HepG2 (cell line): ENCODE results near the gene COL8A1. TPM values are rescaled to one million over a fixed set of nuclear protein-coding genes. Genes with fewer than 3 reads are reported as not detected.

Source experiments
- CEBPB ChIP-seq: IDR thresholded peaks from 2 replicates; pipeline ENCODE4 v1.6.1; 2011; ENCODE audit warnings: low read depth, low read length, improper control_type of control experiment, borderline replicate concordance
- DRAP1 ChIP-seq: IDR thresholded peaks from 2 replicates; pipeline ENCODE4 v1.6.1; 2016; ENCODE audit warnings: missing genetic modification reagents, missing compliant biosample characterization
- ELK4 ChIP-seq: sonication (generic); formaldehyde crosslinking; IDR thresholded peaks from 2 replicates; pipeline ENCODE4 v1.9.0; 2021; ENCODE audit warnings: missing genetic modification reagents, borderline replicate concordance
- GATAD1 ChIP-seq: IDR thresholded peaks from 2 replicates; pipeline ENCODE4 v1.6.1; 2016; ENCODE audit warnings: missing genetic modification reagents, missing compliant biosample characterization
- KLF13 ChIP-seq: sonication (generic); formaldehyde crosslinking; IDR thresholded peaks from 2 replicates; pipeline ENCODE4 v1.4.0; 2020; ENCODE audit warnings: mild to moderate bottlenecking, missing genetic modification reagents
- KLF16 ChIP-seq, 2 experiments: sonication (generic) in 1 of 2; formaldehyde crosslinking in 1 of 2; IDR thresholded peaks; 2 replicates each; pipeline versions ENCODE4 v1.6.1 to v1.8.0; 2016 to 2023; ENCODE audit warnings: missing genetic modification reagents in 2 of 2, missing compliant biosample characterization in 1 of 2
- MAX ChIP-seq: IDR thresholded peaks from 2 replicates; pipeline ENCODE4 v1.6.1; 2012; ENCODE audit warnings: inconsistent platforms
- PLSCR1 ChIP-seq: sonication (generic); formaldehyde crosslinking; IDR thresholded peaks from 2 replicates; pipeline ENCODE4 v1.5.0; 2020; ENCODE audit warnings: missing genetic modification reagents, mild to moderate bottlenecking, borderline replicate concordance
- RAD21 ChIP-seq: fragments of 450-650 bp; formaldehyde crosslinking; IDR thresholded peaks from 2 replicates; pipeline ENCODE4 v1.5.0; 2020; ENCODE audit warnings: mild to moderate bottlenecking
- SMARCC2 ChIP-seq: fragments of 450-650 bp; IDR thresholded peaks from 2 replicates; pipeline ENCODE4 v1.6.1; 2017; ENCODE audit warnings: antibody characterized with exemption, mild to moderate bottlenecking
- SOX6 ChIP-seq, 2 experiments: fragments of 450-650 bp in 1 of 2; sonication (generic) in 1 of 2; formaldehyde crosslinking in 1 of 2; IDR thresholded peaks; 2 replicates each; pipeline versions ENCODE4 v1.4.0 to v1.6.1; 2017 to 2020; ENCODE audit warnings: antibody characterized with exemption in 1 of 2, mild to moderate bottlenecking in 1 of 2, missing genetic modification reagents in 1 of 2
- TAF1 ChIP-seq: sonication (generic); formaldehyde crosslinking; IDR thresholded peaks from 2 replicates; pipeline ENCODE4 v1.4.0; 2020; ENCODE audit warnings: missing genetic modification reagents
- TP53 ChIP-seq: sonication (generic); formaldehyde crosslinking; conservative IDR thresholded peaks from 2 replicates; pipeline ENCODE4 v1.4.0; 2020; ENCODE audit warnings: missing genetic modification reagents
- TRIM22 ChIP-seq: fragments of 450-650 bp; IDR thresholded peaks from 2 replicates; pipeline ENCODE4 v1.6.1; 2017
- ZMAT5 ChIP-seq: sonication (generic); formaldehyde crosslinking; IDR thresholded peaks from 2 replicates; pipeline ENCODE4 v1.5.0; 2020; ENCODE audit warnings: mild to moderate bottlenecking, low read depth, missing genetic modification reagents, borderline replicate concordance
- ZNF280D ChIP-seq: sonication (generic); formaldehyde crosslinking; IDR thresholded peaks from 2 replicates; pipeline ENCODE4 v1.5.1; 2020; ENCODE audit warnings: mild to moderate bottlenecking, missing genetic modification reagents
- ZNF33A ChIP-seq: sonication (generic); formaldehyde crosslinking; IDR thresholded peaks from 2 replicates; pipeline ENCODE4 v1.5.1; 2020; ENCODE audit warnings: missing genetic modification reagents, mild to moderate bottlenecking, moderate library complexity, borderline replicate concordance
- ZNF34 ChIP-seq: sonication (generic); formaldehyde crosslinking; IDR thresholded peaks from 2 replicates; pipeline ENCODE4 v1.4.0; 2020; ENCODE audit warnings: mild to moderate bottlenecking, missing genetic modification reagents, borderline replicate concordance
- ZNF607 ChIP-seq: sonication (generic); formaldehyde crosslinking; IDR thresholded peaks from 2 replicates; pipeline ENCODE4 v1.5.1; 2020; ENCODE audit warnings: missing genetic modification reagents, mild to moderate bottlenecking, borderline replicate concordance
- ZNF7 ChIP-seq: IDR thresholded peaks from 2 replicates; pipeline ENCODE4 v1.6.1; 2016; ENCODE audit warnings: missing biosample characterization, missing genetic modification reagents
- ZNF790 ChIP-seq: sonication (generic); formaldehyde crosslinking; IDR thresholded peaks from 2 replicates; pipeline ENCODE4 v1.8.0; 2022; ENCODE audit warnings: missing genetic modification reagents, mild to moderate bottlenecking, borderline replicate concordance
- polyA plus RNA-seq, 8 experiments: library from polyadenylated mRNA; depleted of rRNA in 3 of 8; stranded (reverse) in 7 of 8; unstranded in 1 of 8; fragments of >200 nt; fragmentation: Illumina TruSeq in 4 of 8; extraction: Trizol in 4 of 8; gene quantifications; 2 replicates each; pipeline versions ENCODE4 v1.2.1 to v1.2.3, GENCODE V29; 2011 to 2016; ENCODE audit warnings: low read depth in 4 of 8, missing spikeins in 1 of 8, mixed read lengths in 1 of 8; ENCODE audit not compliant: insufficient read depth in 1 of 8
- total RNA-seq, 5 experiments: library from RNA; depleted of rRNA; stranded (reverse); fragments of >200 nt; fragmentation: Illumina TruSeq; extraction: Trizol; gene quantifications; 2 replicates each; pipeline ENCODE4 v1.2.3, GENCODE V29; 2016; ENCODE audit warnings: low read depth in 1 of 5

Gene COL8A1
- total and polyA plus RNA-seq, 2 of the 13 experiments (the other 11 are each of a cell fraction or from before 2014, with no cell fraction given): not detected

GRCh38 chr3:99817437-99818240 lies 179.2 kb downstream of the COL8A1 start, which contains the start of gene CMSS1 (continued):
- no peak for TF ChIP-seq PLSCR1 (CRISPR knock-in tag)
- TF ChIP-seq SOX6 (IDR thresholded peaks at IDR 0.05): no peak
- TF ChIP-seq SOX6 (CRISPR knock-in tag; IDR thresholded peaks at IDR 0.05): peak; percentile 59
- no peak for TF ChIP-seq TP53 (CRISPR knock-in tag)
- TF ChIP-seq ZNF790 (CRISPR knock-in tag): no peak
- TF ChIP-seq ZNF7 (CRISPR knock-in tag): no peak
- TF ChIP-seq CEBPB: no peak
- peak; percentile 75; the same call in 1 of the 2 replicates for TF ChIP-seq ZNF607 (CRISPR knock-in tag)
- 0 out of 2 replicates have a peak, but pooled peaks have one; percentile 17 for TF ChIP-seq ZNF34 (CRISPR knock-in tag)
- TF ChIP-seq ZNF33A (CRISPR knock-in tag): peak; percentile 72; the same call in 1 of the 2 replicates
- no peak for TF ChIP-seq ELK4 (CRISPR knock-in tag)
- 0 out of 2 replicates have a peak, but pooled peaks have one; percentile 32 for TF ChIP-seq KLF13
- TF ChIP-seq ZMAT5 (CRISPR knock-in tag): 0 out of 2 replicates have a peak, but pooled peaks have one; percentile 70
- no peak for TF ChIP-seq SMARCC2
- no peak for TF ChIP-seq TRIM22
- peak in 1 of 2 experiments; percentile 88; a peak in 2 of 4 replicates for TF ChIP-seq KLF16 (CRISPR knock-in tag; IDR thresholded peaks at IDR 0.05)
- TF ChIP-seq TAF1: peak; percentile 58
- peak; percentile 63; the same call in 1 of the 2 replicates for TF ChIP-seq ZNF280D (CRISPR knock-in tag)
- TF ChIP-seq GATAD1 (CRISPR knock-in tag): peak; percentile 95
- TF ChIP-seq RAD21 (CRISPR knock-in tag): peak; percentile 44; the same call in 1 of the 2 replicates
- peak; percentile 97 for TF ChIP-seq MAX
- TF ChIP-seq DRAP1 (CRISPR knock-in tag): no peak; the same call in 1 of the 2 replicates
